Erythroblast (primary cell): ENCODE data around the gene ELOF1.
"Not testable (repeated sequence)": the region's sequence is repeated elsewhere in the genome, so short reads cannot be mapped to it uniquely, and the experiment has no call there.

Experiments
- DNase-seq, 2 experiments: peaks; one replicate each; lab custom pipeline; 2025; lab: John Stamatoyannopoulos, UW
- GATA1 ChIP-seq: IDR thresholded peaks from 2 replicates; pipeline ENCODE4 v1.6.1; 2011; ENCODE audit warnings: low read depth, mild to moderate bottlenecking, control low read depth, low read length, moderate library complexity
- POLR2A ChIP-seq: IDR thresholded peaks from 2 replicates; pipeline ENCODE4 v1.6.1; 2011; ENCODE audit warnings: mild to moderate bottlenecking, low read length

Gene ELOF1

DNA sequence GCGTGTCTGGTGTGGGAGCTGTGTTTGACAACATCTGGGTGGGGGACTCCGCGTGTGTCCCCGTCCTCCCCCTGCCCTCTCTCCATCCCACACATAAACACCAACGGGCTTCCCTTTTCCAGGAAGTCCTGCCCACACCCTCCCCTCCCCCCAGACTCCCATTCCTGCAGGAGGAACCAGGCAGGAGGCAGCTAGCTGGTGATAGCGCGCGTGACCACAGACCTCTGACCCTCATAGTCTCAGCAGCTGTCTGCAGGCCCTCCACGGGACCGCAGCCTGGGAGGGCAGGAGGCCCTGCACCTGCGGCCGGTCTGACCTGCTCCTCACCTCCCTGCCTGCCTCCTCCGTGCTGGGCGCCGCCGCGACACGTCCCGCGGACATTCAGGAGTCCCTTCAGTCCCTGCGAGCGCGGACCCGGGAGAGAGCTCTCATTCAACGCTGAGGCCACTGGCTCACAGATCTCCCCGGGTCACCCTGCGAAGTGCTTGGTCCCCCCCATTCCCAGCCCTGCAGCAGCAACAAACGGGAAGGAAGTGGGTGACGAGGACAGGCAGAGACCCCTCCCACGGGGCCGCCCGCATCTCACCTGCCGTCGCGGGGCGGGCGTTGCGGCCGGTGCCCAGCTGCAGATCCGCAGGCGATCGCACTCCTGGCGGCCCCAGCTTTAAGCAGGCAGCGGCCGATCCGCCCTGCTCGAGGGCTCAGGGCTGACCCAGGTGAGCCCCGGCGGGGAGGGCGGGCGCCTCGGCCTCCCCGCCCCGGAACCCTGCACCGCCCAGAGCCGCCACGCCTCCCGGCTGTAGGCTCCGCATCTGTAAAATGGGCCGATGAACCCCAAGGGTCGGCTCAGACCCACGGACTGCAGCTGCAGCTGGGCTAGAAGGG, 19.5 kb upstream of the ELOF1 start:
- DNase-seq = no peak
- no peak for TF ChIP-seq GATA1

DNA sequence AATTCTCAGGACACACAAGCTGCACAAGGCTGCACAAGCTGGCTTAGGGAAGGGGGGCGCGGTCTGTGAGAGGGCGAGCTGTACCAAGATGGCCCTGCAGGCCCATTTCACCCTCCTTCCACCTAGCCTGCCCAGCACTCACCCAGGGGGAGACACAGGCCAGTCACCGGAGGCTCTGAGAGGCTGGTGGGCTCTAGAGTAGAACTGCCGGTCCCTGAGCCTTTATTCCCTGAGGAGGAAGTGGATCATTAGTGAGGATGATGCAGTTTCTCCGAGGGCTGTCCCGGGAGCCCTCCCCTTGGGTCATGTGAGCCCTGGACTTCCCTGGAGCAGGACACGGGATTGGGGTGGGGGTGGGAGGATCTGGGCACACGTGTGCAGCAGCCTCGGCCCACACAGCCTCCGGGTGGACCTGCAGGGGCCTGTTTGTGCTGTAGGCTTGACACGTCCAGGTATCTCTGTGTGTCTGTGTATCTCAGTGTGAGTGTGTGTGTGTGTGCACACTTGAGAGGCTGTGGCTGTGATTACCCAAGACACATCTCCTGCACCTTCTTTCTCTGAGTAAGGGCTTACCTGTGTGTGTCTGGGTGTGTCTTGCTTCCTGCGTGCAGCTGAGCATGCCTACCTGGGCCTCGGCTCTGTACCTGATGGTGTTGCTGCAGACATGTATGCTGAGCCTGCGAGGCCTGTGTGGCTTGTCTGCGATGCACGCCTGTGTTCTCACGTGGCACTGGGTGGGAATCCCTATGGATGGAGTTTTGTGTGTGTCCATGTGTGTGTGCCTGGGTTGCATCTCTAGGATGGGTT, 18.6 kb upstream of the ELOF1 start, which contains the start of gene ACP5:
TSS of gene ACP5 (minus strand) at position 195 of the 807 bp plus-strand sequence. CDS start 328 bp downstream, outside the sequence.
- TF ChIP-seq GATA1 (no peak), POLR2A (no peak)
- DNase-seq = no peak

- DNase-seq = no peak
- TF ChIP-seq GATA1 = no peak
- TF ChIP-seq POLR2A = no peak
Measured at GRCh38 chr19:11576227-11576626, 17.2 kb upstream of the ELOF1 start.

GRCh38 chr19:11574689-11575088, 15.7 kb upstream of the ELOF1 start:
- TF ChIP-seq POLR2A = no peak
- TF ChIP-seq GATA1 = no peak
- no peak for DNase-seq

DNA sequence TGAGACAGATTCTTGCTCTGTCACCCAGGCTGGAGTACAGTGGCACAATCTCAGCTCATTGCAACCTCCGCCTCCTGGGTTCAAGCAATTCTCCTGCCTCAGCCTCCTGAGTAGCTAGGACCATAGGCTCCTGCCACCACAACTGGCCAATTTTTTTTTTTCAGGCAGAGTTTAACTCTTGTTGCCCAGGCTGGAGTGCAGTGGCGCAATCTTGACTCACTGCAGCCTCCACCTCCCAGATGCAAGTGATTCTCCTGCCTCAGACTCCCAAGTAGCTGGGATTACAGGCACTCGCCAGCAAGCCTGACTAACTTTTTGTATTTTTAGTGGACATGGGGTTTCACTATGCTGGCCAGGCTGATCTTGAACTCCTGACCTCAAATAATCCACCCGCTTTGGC, 14.7 kb upstream of the ELOF1 start:
- not testable (repeated sequence) for DNase-seq

- DNase-seq = not testable (repeated sequence)
Measured at GRCh38 chr19:11573354-11573753, 14.3 kb upstream of the ELOF1 start.

DNA sequence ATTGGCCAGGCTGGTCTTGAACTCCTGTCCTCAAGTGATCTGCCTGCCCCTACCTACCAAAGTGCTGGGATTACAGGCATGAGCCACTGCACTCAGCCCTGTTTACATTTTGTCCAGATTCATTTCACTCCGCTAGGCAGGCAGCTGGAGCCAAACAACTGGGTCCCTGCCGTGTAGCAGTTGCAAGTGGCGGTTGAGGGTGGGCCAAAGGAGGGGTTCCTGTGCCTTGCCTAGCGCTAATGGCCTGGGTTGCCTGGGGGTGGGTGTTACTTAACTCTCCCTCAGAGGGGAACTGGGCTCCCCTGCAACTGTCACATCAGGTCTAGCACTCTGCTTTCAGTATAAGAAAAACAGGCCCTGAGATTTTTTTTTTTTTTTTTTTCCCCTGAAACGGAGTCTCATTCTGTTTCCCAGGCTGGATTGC, 11.0 kb upstream of the ELOF1 start:
- DNase-seq = no peak
- TF ChIP-seq GATA1 (no peak), POLR2A (no peak)

DNA sequence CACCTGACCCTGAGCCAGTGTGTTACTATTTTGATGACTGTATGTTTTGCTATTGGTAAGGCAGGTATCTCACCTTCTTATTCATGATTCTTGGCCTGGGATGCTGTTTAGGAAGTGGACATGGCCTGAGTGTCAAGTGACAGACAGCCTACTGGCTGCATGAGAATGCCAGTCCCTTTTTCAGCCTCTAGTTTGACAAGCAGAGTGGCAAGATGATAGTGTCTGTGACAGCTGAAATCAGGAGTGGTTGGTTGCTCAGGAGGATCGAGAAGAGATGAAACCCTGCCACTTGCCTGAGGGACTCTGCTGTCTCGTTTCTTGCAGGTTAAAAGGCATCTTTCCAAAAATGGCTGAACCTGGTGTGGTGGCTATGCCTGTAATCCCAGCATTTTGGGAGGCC, 7.1 kb upstream of the ELOF1 start:
- DNase-seq = no peak
- TF ChIP-seq POLR2A = no peak
- no peak for TF ChIP-seq GATA1

- DNase-seq = not testable (repeated sequence)
Measured at GRCh38 chr19:11565649-11565980, 6.6 kb upstream of the ELOF1 start.

DNA sequence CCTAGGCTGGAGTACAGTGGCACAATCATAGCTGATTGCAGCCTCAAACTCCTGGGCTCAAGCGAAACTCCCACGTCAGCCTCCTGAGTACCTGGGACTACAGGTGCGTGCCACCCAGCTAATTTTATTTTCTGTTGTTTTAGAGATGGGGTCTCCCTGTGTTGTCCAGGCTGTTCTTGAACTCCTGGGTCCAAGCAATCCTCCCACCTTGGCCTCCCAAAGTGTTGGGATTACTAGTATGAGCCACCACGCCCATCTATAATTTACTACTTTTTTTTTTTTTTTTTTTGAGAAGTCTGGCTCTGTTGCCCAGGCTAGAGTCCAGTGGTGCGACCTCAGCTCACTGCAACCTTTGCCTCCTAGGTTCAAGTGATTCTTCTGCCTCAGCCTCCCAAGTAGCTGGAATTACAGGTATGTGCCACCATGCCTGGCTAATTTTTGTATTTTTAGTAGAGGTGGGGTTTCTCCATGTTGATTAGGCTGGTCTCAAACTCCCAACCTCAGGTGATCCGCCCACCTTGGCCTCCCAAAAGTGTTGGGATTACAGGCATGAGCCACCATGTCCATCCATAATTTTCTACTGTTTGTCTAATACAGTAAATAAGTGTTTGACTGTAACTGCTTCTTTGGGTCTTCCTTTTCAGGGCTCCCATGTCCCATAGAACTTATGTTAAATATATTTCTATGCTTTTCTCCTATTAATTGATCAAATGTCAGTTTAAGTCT, 5.2 kb upstream of the ELOF1 start:
- not testable (repeated sequence) for DNase-seq

DNA sequence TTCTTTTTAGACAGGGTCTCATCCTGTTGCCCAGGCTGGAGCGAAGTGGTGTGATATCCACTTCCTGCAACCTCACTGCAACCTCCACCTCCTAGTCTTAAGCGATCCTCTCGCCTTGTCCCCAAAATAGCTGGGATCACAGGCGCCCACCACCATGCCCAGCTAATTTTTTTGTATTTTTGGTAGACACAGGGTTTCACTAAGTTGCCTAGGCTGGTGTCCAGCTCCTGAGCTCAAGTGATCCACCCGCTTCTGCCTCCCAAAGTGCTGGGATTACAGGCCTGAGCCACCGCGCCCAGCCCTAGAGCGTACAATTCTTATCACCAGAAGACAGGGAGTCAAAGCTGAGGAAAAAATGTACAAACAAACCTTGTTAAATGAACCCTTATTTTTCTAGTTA, 4.5 kb upstream of the ELOF1 start:
- DNase-seq = peak; percentile 83 to 84
- TF ChIP-seq GATA1 = no peak
- peak; percentile 51 for TF ChIP-seq POLR2A

DNA sequence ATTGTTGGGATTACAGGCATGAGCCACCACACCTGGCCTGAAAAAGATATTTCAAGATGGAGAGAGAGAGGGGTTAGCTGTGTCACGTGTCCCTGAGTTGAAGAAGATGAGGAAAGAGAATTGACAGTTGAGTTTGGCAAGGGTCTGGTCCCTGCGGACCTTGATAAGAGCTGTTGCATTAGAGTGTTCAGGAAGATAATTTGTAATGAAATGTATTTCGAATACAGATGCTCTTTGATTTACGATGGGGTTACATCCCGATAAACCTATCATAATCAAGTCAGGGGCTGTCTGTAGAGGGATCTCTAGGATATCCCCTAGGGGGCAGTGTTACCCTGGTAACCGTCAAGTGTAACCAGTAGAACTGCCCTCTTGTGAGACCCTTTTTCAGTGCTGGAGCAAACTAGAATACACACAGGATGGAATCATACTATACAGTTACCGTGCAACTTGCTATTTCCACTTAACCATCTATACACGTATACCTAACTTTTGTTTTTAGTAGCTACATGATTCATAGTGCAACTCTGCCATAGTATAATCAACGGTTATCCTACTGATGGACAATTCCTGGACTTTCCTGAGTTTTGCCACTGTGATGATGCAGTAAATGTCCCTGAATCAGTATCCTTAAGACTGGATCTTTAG, 1.5 kb upstream of the ELOF1 start:
- TF ChIP-seq POLR2A (peak; percentile 38), GATA1 (no peak)
- peak; percentile 94 to 97 for DNase-seq

GRCh38 chr19:11556634-11557420, 2.2 kb downstream of the ELOF1 start:
- DNase-seq = no peak
- TF ChIP-seq GATA1 (no peak), POLR2A (no peak)
